Liver (tissue), 9 donors: ENCODE measurements around the gene GUCA1C. TPM values are rescaled to one million over a fixed set of nuclear protein-coding genes. Genes with fewer than 3 reads are reported as not detected.

Experiments
- DNase-seq: peaks from one replicate; pipeline ENCODE4 v3.0.0-alpha.2; 2017; ENCODE audit warnings: low spot score
- H3K27ac ChIP-seq, 2 donors: one replicate each; pipeline ENCODE4 v1.7.0; 2013; ENCODE audit warnings: inconsistent platforms in 2 of 2, low read length in 2 of 2, control low read depth in 1 of 2, low read depth in 1 of 2, mild to moderate bottlenecking in 1 of 2
- H3K27me3 ChIP-seq, 4 donors: one replicate each; pipeline versions ENCODE4 v1.6.1 to v1.7.0; 2013; ENCODE audit warnings: low read length in 3 of 4, inconsistent platforms in 1 of 4, mild to moderate bottlenecking in 1 of 4, moderate library complexity in 1 of 4; ENCODE audit not compliant: control insufficient read depth in 4 of 4, insufficient read depth in 4 of 4
- H3K36me3 ChIP-seq, 4 donors: one replicate each; pipeline versions ENCODE4 v1.6.1 to v1.7.0; 2013; ENCODE audit warnings: low read length in 3 of 4, mild to moderate bottlenecking in 3 of 4, low read depth in 1 of 4, moderate library complexity in 1 of 4; ENCODE audit not compliant: control insufficient read depth in 4 of 4, insufficient read depth in 3 of 4
- H3K4me1 ChIP-seq, 4 donors: one replicate each; pipeline versions ENCODE4 v1.6.1 to v1.7.0; 2013; ENCODE audit warnings: low read length in 3 of 4, mild to moderate bottlenecking in 3 of 4, moderate library complexity in 1 of 4; ENCODE audit not compliant: control insufficient read depth in 4 of 4, insufficient read depth in 4 of 4
- H3K4me3 ChIP-seq, 3 donors: one replicate each; pipeline versions ENCODE4 v1.6.1 to v1.7.0; 2013; ENCODE audit warnings: low read length in 3 of 3, control low read depth in 1 of 3, low read depth in 1 of 3, mild to moderate bottlenecking in 1 of 3
- H3K9ac ChIP-seq, 2 donors: one replicate each; pipeline ENCODE4 v1.7.0; 2013; ENCODE audit warnings: low read length in 2 of 2, mild to moderate bottlenecking in 2 of 2, moderate library complexity in 2 of 2, control low read depth in 1 of 2, low read depth in 1 of 2
- H3K9me3 ChIP-seq, 4 donors: one replicate each; pipeline versions ENCODE4 v1.6.1 to v1.7.0; 2013; ENCODE audit warnings: low read length in 3 of 4; ENCODE audit not compliant: control insufficient read depth in 4 of 4
- EGR1 ChIP-seq, 2 donors: IDR thresholded peaks; 2 replicates each; pipeline ENCODE4 v1.6.1; 2016 to 2018; ENCODE audit warnings: antibody characterized with exemption in 2 of 2, low read depth in 2 of 2
- GABPA ChIP-seq, 2 donors: IDR thresholded peaks in 1 of 2; conservative IDR thresholded peaks in 1 of 2; 2 replicates each; pipeline ENCODE4 v1.6.1; 2016; ENCODE audit warnings: antibody characterized with exemption in 2 of 2, mild to moderate bottlenecking in 1 of 2, moderate library complexity in 1 of 2
- JUND ChIP-seq, 2 donors: IDR thresholded peaks; 2 replicates each; pipeline ENCODE4 v1.6.1; 2016; ENCODE audit warnings: antibody characterized with exemption in 2 of 2
- RAD21 ChIP-seq, 2 donors: IDR thresholded peaks; 2 replicates each; pipeline ENCODE4 v1.6.1; 2016; ENCODE audit warnings: antibody characterized with exemption in 2 of 2, mild to moderate bottlenecking in 2 of 2
- SP1 ChIP-seq: IDR thresholded peaks from 2 replicates; pipeline ENCODE4 v1.6.1; 2018; ENCODE audit warnings: antibody characterized with exemption, mild to moderate bottlenecking
- TAF1 ChIP-seq: conservative IDR thresholded peaks from 2 replicates; pipeline ENCODE4 v1.6.1; 2016; ENCODE audit warnings: antibody characterized with exemption, mild to moderate bottlenecking
- YY1 ChIP-seq: IDR thresholded peaks from 2 replicates; pipeline ENCODE4 v1.6.1; 2016; ENCODE audit warnings: antibody characterized with exemption, mild to moderate bottlenecking
- WGBS: extraction: QIAGEN DNeasy Blood & Tissue Kit; methylation state at CpG from one replicate; pipeline ENCODE4 v1.1.7; 2013; 5-methylcytosine and 5-hydroxymethylcytosine counted together
- polyA plus RNA-seq, 2 donors: library from polyadenylated mRNA; stranded (reverse) in 1 of 2; unstranded in 1 of 2; fragments of 200-250 nt in 1 of 2; fragments of >200 nt in 1 of 2; fragmentation: Nextera tagmentation in 1 of 2; extraction: Ambion mirVana in 1 of 2; gene quantifications; one replicate each; pipeline versions ENCODE4 v1.2.1 to v1.2.3, GENCODE V29; 2013 to 2015
- total RNA-seq, 2 donors: library from RNA; depleted of rRNA; stranded (reverse); fragments of >200 nt; gene quantifications; one replicate each; pipeline ENCODE4 v1.2.3, GENCODE V29; 2014
- TF ChIP-seq, protein P1 (sequence below): fragments of 150-350 bp; IDR thresholded peaks from 2 replicates; pipeline ENCODE4 v1.5.1; 2017; ENCODE audit warnings: improper control_type of control experiment, low read depth, low read length; ENCODE audit not compliant: missing input control
- TF ChIP-seq, protein P2 (sequence below): IDR thresholded peaks from 2 replicates; pipeline ENCODE4 v1.6.1; 2016; ENCODE audit warnings: antibody characterized with exemption, mild to moderate bottlenecking
- TF ChIP-seq, protein P3 (sequence below): IDR thresholded peaks from 2 replicates; pipeline ENCODE4 v1.6.1; 2016; ENCODE audit warnings: antibody characterized with exemption
- TF ChIP-seq, protein P4 (sequence below): IDR thresholded peaks from 2 replicates; pipeline ENCODE4 v1.6.1; 2016; ENCODE audit warnings: antibody characterized with exemption
- donor health status: healthy.
- donor health status: healthy.
- donor health status: healthy.
- donor health status: healthy.
- donor health status: healthy.

The GUCA1C gene
- total and polyA plus RNA-seq, 4 donors, result not detected

DNA sequence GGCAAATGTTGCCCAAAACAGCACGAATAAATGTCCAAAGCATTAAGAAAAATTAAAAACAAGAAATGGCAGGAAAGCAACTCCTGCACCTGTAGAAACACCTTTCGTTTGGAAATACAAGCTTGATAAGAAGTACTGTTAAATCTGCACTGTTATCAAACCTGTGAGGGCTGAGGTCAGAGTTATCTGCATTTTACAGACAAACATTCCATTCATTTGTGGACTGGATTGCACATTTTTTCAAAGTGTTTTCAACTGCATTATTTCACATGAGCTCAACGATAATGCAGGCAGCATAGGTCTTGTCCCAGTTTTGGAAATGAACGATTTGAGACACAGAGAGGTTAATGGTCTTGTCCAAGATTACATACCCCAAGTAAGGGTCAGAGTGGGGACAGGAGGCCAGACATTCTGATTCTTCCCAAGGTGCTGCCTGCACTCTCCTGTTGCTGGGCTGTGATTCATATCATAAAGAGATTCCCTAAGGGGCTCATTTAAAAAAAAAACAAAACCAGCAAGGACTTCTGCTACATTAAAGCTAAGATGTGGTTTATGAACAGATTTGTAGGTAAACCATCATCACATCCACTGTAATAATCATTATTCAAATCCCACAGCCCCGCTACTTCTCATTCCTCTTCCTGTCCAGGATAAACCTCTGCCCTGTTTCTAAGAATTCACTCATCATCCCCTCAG lies 13.0 kb downstream of the GUCA1C start (continued):
- TF ChIP-seq, protein P1, sequence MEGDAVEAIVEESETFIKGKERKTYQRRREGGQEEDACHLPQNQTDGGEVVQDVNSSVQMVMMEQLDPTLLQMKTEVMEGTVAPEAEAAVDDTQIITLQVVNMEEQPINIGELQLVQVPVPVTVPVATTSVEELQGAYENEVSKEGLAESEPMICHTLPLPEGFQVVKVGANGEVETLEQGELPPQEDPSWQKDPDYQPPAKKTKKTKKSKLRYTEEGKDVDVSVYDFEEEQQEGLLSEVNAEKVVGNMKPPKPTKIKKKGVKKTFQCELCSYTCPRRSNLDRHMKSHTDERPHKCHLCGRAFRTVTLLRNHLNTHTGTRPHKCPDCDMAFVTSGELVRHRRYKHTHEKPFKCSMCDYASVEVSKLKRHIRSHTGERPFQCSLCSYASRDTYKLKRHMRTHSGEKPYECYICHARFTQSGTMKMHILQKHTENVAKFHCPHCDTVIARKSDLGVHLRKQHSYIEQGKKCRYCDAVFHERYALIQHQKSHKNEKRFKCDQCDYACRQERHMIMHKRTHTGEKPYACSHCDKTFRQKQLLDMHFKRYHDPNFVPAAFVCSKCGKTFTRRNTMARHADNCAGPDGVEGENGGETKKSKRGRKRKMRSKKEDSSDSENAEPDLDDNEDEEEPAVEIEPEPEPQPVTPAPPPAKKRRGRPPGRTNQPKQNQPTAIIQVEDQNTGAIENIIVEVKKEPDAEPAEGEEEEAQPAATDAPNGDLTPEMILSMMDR, result no peak
- TF ChIP-seq JUND (IDR thresholded peaks at IDR 0.05), result no peak
- no peak for TF ChIP-seq YY1

DNA sequence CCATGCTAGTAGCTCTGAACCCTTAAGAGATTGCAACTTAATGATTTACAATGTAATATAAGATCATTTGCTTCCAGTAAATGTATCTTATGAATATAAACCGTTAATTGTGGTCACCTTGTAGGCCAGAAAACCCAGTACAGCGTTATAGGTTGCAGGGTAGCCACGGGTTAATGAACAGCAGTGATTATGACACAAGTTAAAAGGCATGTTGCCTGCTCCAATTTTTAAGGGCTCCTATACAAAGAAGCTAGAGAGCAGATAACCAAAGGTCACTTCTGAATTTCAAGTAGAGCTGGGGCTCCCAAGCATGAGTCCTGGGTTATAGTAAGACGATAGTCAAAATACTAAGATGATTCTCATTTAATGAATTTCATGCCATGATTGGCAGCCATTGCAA lies 13.5 kb downstream of the GUCA1C start:
- no peak overlapping the region for H3K27ac ChIP-seq
- WGBS, result 37% methylated on average over 4 of the region's 4 CpGs
- no peak overlapping the region for H3K4me3 ChIP-seq

DNA sequence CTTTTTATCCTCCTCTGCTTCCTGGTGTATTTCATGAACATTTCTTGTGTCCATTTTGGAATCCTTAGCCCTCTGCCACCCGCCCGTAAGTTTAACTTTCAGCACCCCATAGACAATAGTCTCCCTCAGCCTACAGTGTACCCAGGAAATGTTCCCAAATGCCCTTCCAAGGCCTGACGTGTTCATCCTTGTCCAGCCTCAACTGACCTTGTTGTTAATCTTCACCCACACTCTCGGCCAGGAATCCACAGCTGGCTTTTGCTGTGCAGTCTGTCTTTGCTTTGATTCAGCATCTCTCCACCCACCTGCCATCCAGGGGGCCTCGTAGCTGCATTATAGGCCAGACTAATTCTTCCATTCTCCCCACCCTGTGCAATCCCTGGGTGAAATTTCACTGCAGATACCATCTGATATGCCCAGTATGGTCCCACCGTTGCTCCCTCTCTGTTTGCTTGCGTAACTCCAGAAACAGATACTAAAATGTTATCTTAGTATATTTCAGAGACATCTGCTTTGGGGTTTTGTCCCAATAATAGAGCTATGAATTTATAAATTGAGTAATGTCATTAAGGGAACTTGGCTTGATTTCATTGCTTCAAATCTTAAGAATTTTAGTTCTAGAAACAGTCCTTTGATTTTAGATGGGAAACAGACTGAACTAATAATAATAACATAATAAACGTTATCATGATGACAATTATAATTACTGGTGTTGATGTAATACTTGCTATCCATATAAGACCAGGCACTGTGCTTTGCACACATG lies 16.6 kb downstream of the GUCA1C start:
- WGBS, result 79% methylated on average over 8 of the region's 8 CpGs
- Histone ChIP-seq H3K4me3 (no peak overlapping the region), H3K9me3 (no peaks in the 10 kb centered on the region), H3K27ac (no peak overlapping the region), H3K36me3 (no peaks in the 10 kb centered on the region), H3K4me1 (no peaks in the 10 kb centered on the region), H3K9ac (no peak overlapping the region), H3K27me3 (no peaks in the 10 kb centered on the region)
- DNase-seq, result no peak
- TF ChIP-seq, protein P2, sequence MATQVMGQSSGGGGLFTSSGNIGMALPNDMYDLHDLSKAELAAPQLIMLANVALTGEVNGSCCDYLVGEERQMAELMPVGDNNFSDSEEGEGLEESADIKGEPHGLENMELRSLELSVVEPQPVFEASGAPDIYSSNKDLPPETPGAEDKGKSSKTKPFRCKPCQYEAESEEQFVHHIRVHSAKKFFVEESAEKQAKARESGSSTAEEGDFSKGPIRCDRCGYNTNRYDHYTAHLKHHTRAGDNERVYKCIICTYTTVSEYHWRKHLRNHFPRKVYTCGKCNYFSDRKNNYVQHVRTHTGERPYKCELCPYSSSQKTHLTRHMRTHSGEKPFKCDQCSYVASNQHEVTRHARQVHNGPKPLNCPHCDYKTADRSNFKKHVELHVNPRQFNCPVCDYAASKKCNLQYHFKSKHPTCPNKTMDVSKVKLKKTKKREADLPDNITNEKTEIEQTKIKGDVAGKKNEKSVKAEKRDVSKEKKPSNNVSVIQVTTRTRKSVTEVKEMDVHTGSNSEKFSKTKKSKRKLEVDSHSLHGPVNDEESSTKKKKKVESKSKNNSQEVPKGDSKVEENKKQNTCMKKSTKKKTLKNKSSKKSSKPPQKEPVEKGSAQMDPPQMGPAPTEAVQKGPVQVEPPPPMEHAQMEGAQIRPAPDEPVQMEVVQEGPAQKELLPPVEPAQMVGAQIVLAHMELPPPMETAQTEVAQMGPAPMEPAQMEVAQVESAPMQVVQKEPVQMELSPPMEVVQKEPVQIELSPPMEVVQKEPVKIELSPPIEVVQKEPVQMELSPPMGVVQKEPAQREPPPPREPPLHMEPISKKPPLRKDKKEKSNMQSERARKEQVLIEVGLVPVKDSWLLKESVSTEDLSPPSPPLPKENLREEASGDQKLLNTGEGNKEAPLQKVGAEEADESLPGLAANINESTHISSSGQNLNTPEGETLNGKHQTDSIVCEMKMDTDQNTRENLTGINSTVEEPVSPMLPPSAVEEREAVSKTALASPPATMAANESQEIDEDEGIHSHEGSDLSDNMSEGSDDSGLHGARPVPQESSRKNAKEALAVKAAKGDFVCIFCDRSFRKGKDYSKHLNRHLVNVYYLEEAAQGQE, result no peak
- TF ChIP-seq, protein P3, sequence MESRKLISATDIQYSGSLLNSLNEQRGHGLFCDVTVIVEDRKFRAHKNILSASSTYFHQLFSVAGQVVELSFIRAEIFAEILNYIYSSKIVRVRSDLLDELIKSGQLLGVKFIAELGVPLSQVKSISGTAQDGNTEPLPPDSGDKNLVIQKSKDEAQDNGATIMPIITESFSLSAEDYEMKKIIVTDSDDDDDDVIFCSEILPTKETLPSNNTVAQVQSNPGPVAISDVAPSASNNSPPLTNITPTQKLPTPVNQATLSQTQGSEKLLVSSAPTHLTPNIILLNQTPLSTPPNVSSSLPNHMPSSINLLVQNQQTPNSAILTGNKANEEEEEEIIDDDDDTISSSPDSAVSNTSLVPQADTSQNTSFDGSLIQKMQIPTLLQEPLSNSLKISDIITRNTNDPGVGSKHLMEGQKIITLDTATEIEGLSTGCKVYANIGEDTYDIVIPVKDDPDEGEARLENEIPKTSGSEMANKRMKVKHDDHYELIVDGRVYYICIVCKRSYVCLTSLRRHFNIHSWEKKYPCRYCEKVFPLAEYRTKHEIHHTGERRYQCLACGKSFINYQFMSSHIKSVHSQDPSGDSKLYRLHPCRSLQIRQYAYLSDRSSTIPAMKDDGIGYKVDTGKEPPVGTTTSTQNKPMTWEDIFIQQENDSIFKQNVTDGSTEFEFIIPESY, result no peak
- TF ChIP-seq, protein P1, result no peak
- TF ChIP-seq, protein P4, sequence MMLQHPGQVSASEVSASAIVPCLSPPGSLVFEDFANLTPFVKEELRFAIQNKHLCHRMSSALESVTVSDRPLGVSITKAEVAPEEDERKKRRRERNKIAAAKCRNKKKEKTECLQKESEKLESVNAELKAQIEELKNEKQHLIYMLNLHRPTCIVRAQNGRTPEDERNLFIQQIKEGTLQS, result no peak
- TF ChIP-seq SP1 (no peak), GABPA (IDR thresholded peaks at IDR 0.05 in 1 of 2, conservative IDR thresholded peaks at IDR 0.05 in 1 of 2) (no peak), RAD21 (IDR thresholded peaks at IDR 0.05) (no peak), YY1 (no peak), JUND (IDR thresholded peaks at IDR 0.05) (no peak)

More for the DNA sequence above, 13.5 kb downstream of the GUCA1C start:
- Histone ChIP-seq H3K27me3 (no peaks in the 10 kb centered on the region), H3K36me3 (no peaks in the 10 kb centered on the region), H3K4me1 (no peaks in the 10 kb centered on the region), H3K9ac (no peak overlapping the region), H3K9me3 (no peaks in the 10 kb centered on the region)
- DNase-seq, result no peak
- no peak for TF ChIP-seq SP1
- TF ChIP-seq JUND (IDR thresholded peaks at IDR 0.05), result no peak
- TF ChIP-seq, protein P2, result no peak
- no peak for TF ChIP-seq EGR1 (IDR thresholded peaks at IDR 0.05; ENCODE audit: low read depth in 2 of 2)
- TF ChIP-seq TAF1, result no peak
